Measurements from ENCODE around the gene ZNF593OS. TPM values are rescaled to one million over a fixed set of nuclear protein-coding genes. Genes with fewer than 3 reads are reported as not detected.

Gene ZNF593OS
- total and polyA plus RNA-seq, 5 donors from 2014 or later, result 0.53 to 1.3 (median 1.1) TPM; not detected in 2

DNA sequence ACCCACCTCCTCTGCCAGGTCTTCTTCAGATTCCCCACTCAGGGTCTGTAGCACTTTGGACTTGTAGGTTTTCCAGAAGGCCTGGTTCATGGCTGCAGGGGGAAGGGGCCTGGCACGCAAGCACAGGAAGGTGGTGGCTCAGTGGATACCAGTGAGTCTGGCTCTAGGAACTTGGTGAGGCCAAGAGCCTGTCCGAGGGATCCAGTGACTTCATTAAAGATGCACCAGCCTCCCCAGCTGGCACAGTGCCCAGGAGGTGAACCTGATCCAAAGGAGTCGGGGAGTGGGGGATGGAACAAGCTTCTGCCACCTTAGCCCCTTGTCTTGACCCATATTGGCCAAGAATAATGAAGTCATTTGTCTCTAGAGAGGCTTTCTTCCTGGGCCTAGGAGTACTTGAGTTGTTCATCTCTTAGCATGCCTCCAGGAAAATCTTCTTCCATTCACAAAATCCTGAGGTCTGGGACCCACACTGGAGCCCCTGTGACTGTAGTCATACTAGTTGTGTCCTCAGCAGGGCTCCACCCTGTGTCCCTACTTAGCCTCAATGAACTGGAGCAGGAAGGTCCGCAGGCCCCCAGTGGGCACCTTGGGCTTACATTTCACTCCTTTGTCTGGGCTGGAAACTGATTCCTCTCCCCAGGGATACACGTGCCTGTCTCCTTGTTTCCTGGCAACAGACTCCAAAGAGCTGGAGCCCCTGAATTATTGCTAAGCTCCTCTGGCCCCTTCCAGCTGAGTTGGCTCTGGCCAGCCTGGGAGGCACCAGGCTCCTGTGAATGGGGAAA, 3.0 kb downstream of the ZNF593OS start, which contains the start of gene C1orf232:
TSS of gene C1orf232 (minus strand) at position 554 of the 788 bp plus-strand sequence. CDS start at position 90, 464 bp downstream.
- no peaks in the 10 kb centered on the region for H3K9me3 ChIP-seq (ENCODE audit: control insufficient read depth in 2 of 2, low read length in 2 of 2)
- H3K4me3 Mint-ChIP-seq, result peak within 1 kb of the TSS; percentile 88 to 91 (median 89)
- no peak for ATAC-seq (ENCODE audit: low read depth in 2 of 2)
- H3K27me3 Mint-ChIP-seq, result peaks cover 3% of the 10 kb centered on the region
- peak within 1 kb of the TSS; percentile 26 for H3K4me3 ChIP-seq (ENCODE audit: low read depth, low read length)
- H3K9me3 Mint-ChIP-seq, result no peaks in the 10 kb centered on the region
- peaks cover 30% of the 10 kb centered on the region for H3K4me1 ChIP-seq (ENCODE audit: control insufficient read depth, insufficient read depth, low read length, poor library complexity, severe bottlenecking)
- peaks cover under 1% of the 10 kb centered on the region for H3K27me3 ChIP-seq (ENCODE audit: control insufficient read depth, insufficient read depth, low read length)
- DNase-seq, result no peak
- peak within 1 kb of the TSS; percentile 87 to 93 (median 89) for H3K27ac Mint-ChIP-seq
- peaks cover 0 to 35% (median 9%) of the 10 kb centered on the region in 4 donors for H3K4me1 Mint-ChIP-seq
- no peaks in the 10 kb centered on the region for H3K36me3 Mint-ChIP-seq
- peak within 1 kb of the TSS; percentile 75 for H3K27ac ChIP-seq (ENCODE audit: insufficient read depth, low read length, poor library complexity, severe bottlenecking)
- no peaks in the 10 kb centered on the region for H3K36me3 ChIP-seq (ENCODE audit: control insufficient read depth, insufficient read depth, low read length)

DNA sequence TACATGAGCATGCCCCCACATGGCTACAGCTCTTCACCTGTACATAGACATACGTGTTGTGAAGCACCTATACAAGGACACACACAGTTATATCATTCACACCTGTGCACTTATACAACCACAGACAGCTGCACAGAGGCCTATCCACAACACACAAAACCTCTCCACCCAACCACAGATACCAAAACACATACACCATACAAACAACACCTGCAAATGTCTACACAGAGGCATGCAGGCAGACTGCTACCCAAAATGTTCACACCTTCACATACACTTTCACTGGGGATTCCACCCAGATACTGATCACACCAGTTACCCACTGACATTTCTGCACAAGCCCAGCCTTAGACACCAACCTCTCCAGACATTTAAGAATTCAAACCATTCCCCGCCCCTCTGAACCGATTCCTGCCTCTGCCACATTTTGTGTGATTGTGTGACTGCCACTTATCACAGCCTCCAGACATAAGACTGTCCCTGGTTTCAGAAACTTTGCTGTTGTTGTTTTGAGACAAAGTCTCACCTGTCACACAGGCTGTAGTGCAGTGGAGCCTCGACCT, 4.8 kb downstream of the ZNF593OS start:
- no peak overlapping the region for H3K27ac ChIP-seq (ENCODE audit: insufficient read depth, low read length, poor library complexity, severe bottlenecking)
- H3K4me1 Mint-ChIP-seq, result peaks cover 0 to 42% (median 12%) of the 10 kb centered on the region in 4 donors
- H3K27me3 ChIP-seq (ENCODE audit: control insufficient read depth, insufficient read depth, low read length), result peaks cover 7% of the 10 kb centered on the region
- H3K36me3 ChIP-seq (ENCODE audit: control insufficient read depth, insufficient read depth, low read length), result no peaks in the 10 kb centered on the region
- no peaks in the 10 kb centered on the region for H3K9me3 Mint-ChIP-seq
- peaks cover 18% of the 10 kb centered on the region for H3K27me3 Mint-ChIP-seq
- H3K4me3 ChIP-seq (ENCODE audit: low read depth, low read length), result no peak overlapping the region
- H3K36me3 Mint-ChIP-seq, result no peaks in the 10 kb centered on the region
- ATAC-seq (ENCODE audit: low read depth in 2 of 2) (no peak), DNase-seq (peak in 1 of 3 donors; percentile 39)
- peak overlapping the region in 1 of 3 donors; percentile 27 for H3K27ac Mint-ChIP-seq
- peaks cover 40% of the 10 kb centered on the region for H3K4me1 ChIP-seq (ENCODE audit: control insufficient read depth, insufficient read depth, low read length, poor library complexity, severe bottlenecking)
- no peaks in the 10 kb centered on the region for H3K9me3 ChIP-seq (ENCODE audit: control insufficient read depth in 2 of 2, low read length in 2 of 2)
- peak overlapping the region; percentile 3 to 89 (median 34) for H3K4me3 Mint-ChIP-seq

GRCh38 chr1:26164861-26165842, 6.5 kb downstream of the ZNF593OS start:
- peak overlapping the region in 3 of 4 donors; percentile 10 to 62 (median 26) for H3K4me3 Mint-ChIP-seq
- ATAC-seq (ENCODE audit: low read depth in 2 of 2) (no peak), DNase-seq (no peak)
- H3K9me3 Mint-ChIP-seq, result no peaks in the 10 kb centered on the region
- peaks cover 31% of the 10 kb centered on the region for H3K27me3 Mint-ChIP-seq
- Histone ChIP-seq H3K9me3 (ENCODE audit: control insufficient read depth in 2 of 2, low read length in 2 of 2) (no peaks in the 10 kb centered on the region), H3K4me1 (ENCODE audit: control insufficient read depth, insufficient read depth, low read length, poor library complexity, severe bottlenecking) (peaks cover 33% of the 10 kb centered on the region), H3K36me3 (ENCODE audit: control insufficient read depth, insufficient read depth, low read length) (no peaks in the 10 kb centered on the region), H3K27me3 (ENCODE audit: control insufficient read depth, insufficient read depth, low read length) (peaks cover 10% of the 10 kb centered on the region), H3K27ac (ENCODE audit: insufficient read depth, low read length, poor library complexity, severe bottlenecking) (no peak overlapping the region), H3K4me3 (ENCODE audit: low read depth, low read length) (no peak overlapping the region)
- H3K27ac Mint-ChIP-seq, result peak overlapping the region in 1 of 3 donors; percentile 81
- no peaks in the 10 kb centered on the region for H3K36me3 Mint-ChIP-seq
- H3K4me1 Mint-ChIP-seq, result peaks cover 0 to 30% (median 7%) of the 10 kb centered on the region in 4 donors

DNA sequence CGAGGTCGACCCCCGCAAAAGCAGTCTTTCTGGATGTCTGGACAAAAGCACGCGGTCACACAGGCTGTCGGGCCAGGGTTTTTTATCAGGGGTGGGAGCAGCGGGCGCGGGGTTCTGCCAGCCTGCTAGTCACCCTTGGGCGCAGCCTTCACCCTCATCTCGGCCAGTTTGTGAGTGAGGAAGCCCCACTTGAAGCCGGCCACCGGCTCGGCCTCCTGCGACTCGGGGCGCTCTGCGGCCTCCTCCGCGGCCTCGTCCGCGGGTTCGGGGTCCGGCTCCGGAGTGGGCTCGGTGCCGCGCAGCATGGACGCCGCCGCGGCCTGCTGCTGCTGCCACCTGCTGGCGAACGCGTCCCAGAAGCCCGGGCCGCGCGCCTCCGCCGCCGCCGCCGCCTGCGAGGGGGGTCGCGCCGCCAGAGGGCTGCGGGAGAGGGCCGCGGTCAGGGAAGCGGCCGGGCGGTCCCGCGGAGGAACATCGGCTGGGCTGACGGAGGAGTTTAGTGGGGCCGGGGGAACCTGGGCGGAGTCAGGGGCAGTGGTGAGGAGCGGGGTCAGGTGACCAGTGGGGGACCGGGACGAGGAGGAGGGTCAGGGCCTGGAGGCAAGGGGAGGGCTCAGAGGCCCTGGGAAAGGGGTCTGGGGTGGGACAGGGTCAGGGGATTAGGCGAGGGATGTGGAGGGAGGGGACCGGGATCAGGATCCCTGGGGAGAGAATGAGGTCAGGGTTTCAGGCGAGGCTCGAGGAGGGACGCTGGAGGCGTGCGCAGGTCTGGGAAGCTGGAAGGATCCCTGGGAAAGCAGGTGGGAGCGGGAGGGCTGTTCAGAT, 7.4 kb downstream of the ZNF593OS start:
- Histone ChIP-seq H3K4me1 (ENCODE audit: control insufficient read depth, insufficient read depth, low read length, poor library complexity, severe bottlenecking) (peaks cover 26% of the 10 kb centered on the region), H3K4me3 (ENCODE audit: low read depth, low read length) (no peak overlapping the region), H3K9me3 (ENCODE audit: control insufficient read depth in 2 of 2, low read length in 2 of 2) (no peaks in the 10 kb centered on the region), H3K36me3 (ENCODE audit: control insufficient read depth, insufficient read depth, low read length) (no peaks in the 10 kb centered on the region), H3K27ac (ENCODE audit: insufficient read depth, low read length, poor library complexity, severe bottlenecking) (no peak overlapping the region), H3K27me3 (ENCODE audit: control insufficient read depth, insufficient read depth, low read length) (peaks cover 10% of the 10 kb centered on the region)
- peak; percentile 32 to 59 (median 44) for DNase-seq
- H3K4me1 Mint-ChIP-seq, result peaks cover 0 to 28% (median 7%) of the 10 kb centered on the region in 4 donors
- ATAC-seq (ENCODE audit: low read depth in 2 of 2), result peak; percentile 61 to 65
- H3K4me3 Mint-ChIP-seq, result peak overlapping the region; percentile 58 to 69 (median 60)
- H3K9me3 Mint-ChIP-seq, result no peaks in the 10 kb centered on the region
- H3K27me3 Mint-ChIP-seq, result peaks cover 37% of the 10 kb centered on the region
- no peaks in the 10 kb centered on the region for H3K36me3 Mint-ChIP-seq
- H3K27ac Mint-ChIP-seq, result no peak overlapping the region

DNA sequence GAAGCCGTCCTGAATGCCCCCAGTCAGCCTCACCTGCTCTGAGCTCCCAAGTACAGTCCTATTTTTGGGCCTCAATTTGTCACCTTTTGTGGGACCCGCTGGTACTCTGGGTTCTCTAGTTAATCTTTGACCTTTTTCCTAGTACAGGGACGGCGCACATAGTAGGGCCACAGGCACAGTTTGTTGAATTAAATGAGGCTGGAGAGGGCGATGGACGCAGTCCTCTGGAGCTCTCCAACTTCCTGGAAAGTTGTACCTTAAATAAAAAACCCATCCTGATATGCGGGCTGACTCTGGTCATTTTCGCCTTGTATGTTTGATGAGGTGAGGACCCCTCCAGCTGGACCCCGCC, 8.0 kb downstream of the ZNF593OS start:
- Mint-ChIP-seq H3K27me3 (peaks cover 39% of the 10 kb centered on the region), H3K9me3 (no peaks in the 10 kb centered on the region), H3K27ac (no peak overlapping the region), H3K4me3 (peak overlapping the region; percentile 46 to 69 (median 62)), H3K36me3 (no peaks in the 10 kb centered on the region), H3K4me1 (peaks cover 0 to 27% (median 7%) of the 10 kb centered on the region in 4 donors)
- Histone ChIP-seq H3K36me3 (ENCODE audit: control insufficient read depth, insufficient read depth, low read length) (no peaks in the 10 kb centered on the region), H3K4me3 (ENCODE audit: low read depth, low read length) (no peak overlapping the region), H3K4me1 (ENCODE audit: control insufficient read depth, insufficient read depth, low read length, poor library complexity, severe bottlenecking) (peaks cover 26% of the 10 kb centered on the region), H3K27ac (ENCODE audit: insufficient read depth, low read length, poor library complexity, severe bottlenecking) (no peak overlapping the region), H3K9me3 (ENCODE audit: control insufficient read depth in 2 of 2, low read length in 2 of 2) (no peaks in the 10 kb centered on the region), H3K27me3 (ENCODE audit: control insufficient read depth, insufficient read depth, low read length) (peaks cover 10% of the 10 kb centered on the region)
- DNase-seq (no peak), ATAC-seq (ENCODE audit: low read depth in 2 of 2) (no peak)

DNA sequence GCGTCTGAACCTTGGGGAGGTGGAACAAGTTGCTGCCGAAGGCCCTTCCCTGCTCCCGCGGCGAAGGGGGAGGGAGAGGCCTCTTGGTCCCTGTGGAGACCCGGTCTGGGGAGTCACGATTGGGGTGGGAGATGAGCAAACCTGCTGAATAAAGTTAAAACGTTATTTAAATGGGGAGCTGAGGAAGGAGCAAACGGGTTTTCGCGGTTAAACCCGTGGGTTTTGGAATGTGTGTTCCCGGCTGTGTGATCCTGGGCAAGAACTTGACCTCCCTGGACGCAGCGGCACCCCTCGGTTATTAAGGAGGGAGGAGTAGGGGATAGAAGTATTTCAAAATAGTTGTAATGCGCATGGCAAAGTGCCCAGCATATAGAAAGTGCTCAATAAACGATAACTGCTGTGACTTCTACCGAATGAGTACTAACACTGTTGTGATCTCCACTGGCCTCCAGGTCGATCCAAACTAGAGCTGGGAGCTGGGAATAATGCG, 9.4 kb downstream of the ZNF593OS start:
- H3K36me3 Mint-ChIP-seq, result no peaks in the 10 kb centered on the region
- no peaks in the 10 kb centered on the region for H3K9me3 Mint-ChIP-seq
- DNase-seq, result no peak
- H3K4me1 ChIP-seq (ENCODE audit: control insufficient read depth, insufficient read depth, low read length, poor library complexity, severe bottlenecking), result peaks cover 26% of the 10 kb centered on the region
- H3K27ac Mint-ChIP-seq, result no peak overlapping the region
- peaks cover 0 to 23% (median 7%) of the 10 kb centered on the region in 4 donors for H3K4me1 Mint-ChIP-seq
- H3K9me3 ChIP-seq (ENCODE audit: control insufficient read depth in 2 of 2, low read length in 2 of 2), result no peaks in the 10 kb centered on the region
- no peak overlapping the region for H3K4me3 ChIP-seq (ENCODE audit: low read depth, low read length)
- no peaks in the 10 kb centered on the region for H3K36me3 ChIP-seq (ENCODE audit: control insufficient read depth, insufficient read depth, low read length)
- H3K4me3 Mint-ChIP-seq, result peak overlapping the region in 3 of 4 donors; percentile 66 to 76 (median 72)
- H3K27ac ChIP-seq (ENCODE audit: insufficient read depth, low read length, poor library complexity, severe bottlenecking), result no peak overlapping the region
- no peak for ATAC-seq (ENCODE audit: low read depth in 2 of 2)
- H3K27me3 ChIP-seq (ENCODE audit: control insufficient read depth, insufficient read depth, low read length), result peaks cover 10% of the 10 kb centered on the region
- H3K27me3 Mint-ChIP-seq, result peaks cover 46% of the 10 kb centered on the region

All from CD4-positive, CD25-positive, alpha-beta regulatory T cell (primary cell).